ENCODE results near the gene UBL3. TPM values are rescaled to one million over a fixed set of nuclear protein-coding genes. Genes with fewer than 3 reads are reported as not detected.

Gene UBL3
- total and polyA plus RNA-seq, 4 donors, result 14.8 to 29.4 (median 22.4) TPM

- WGBS, 2 donors, result 81 to 84% methylated on average over 3 of the region's 3 CpGs
- Histone ChIP-seq H3K27me3 (ENCODE audit: control insufficient read depth in 1 of 2, insufficient read depth in 2 of 2, low read length in 1 of 2) (no peaks in the 10 kb centered on the region), H3K9me3 (ENCODE audit: control insufficient read depth, low read length) (no peaks in the 10 kb centered on the region), H3K27ac (ENCODE audit: low read depth in 1 of 2, low read length in 2 of 2) (no peak overlapping the region), H3K4me3 (ENCODE audit: low read length in 2 of 2) (no peak overlapping the region), H3K4me1 (ENCODE audit: control insufficient read depth in 1 of 2, insufficient read depth in 2 of 2, low read length in 2 of 2) (peaks cover 0 to 4% of the 10 kb centered on the region in 2 donors), H3K36me3 (ENCODE audit: control insufficient read depth in 1 of 2, insufficient read depth in 2 of 2, low read length in 1 of 2) (no peaks in the 10 kb centered on the region)
- DNase-seq (no peak), ATAC-seq (ENCODE audit: low FRiP score) (no peak)
- intact Hi-C loops (cut with DNase I), result loop anchor here in 1 of 2 donors (10.0 kb wide), 1 partner anchor 336 kb away; no protein-coding TSS in a partner anchor
Observed at GRCh38 chr13:29840585-29840984, 9.8 kb downstream of the UBL3 start.

- intact Hi-C loops (cut with DNase I), result no loop called here
- Histone ChIP-seq H3K9me3 (ENCODE audit: control insufficient read depth, low read length) (no peaks in the 10 kb centered on the region), H3K36me3 (ENCODE audit: control insufficient read depth in 1 of 2, insufficient read depth in 2 of 2, low read length in 1 of 2) (no peaks in the 10 kb centered on the region), H3K27ac (ENCODE audit: low read depth in 1 of 2, low read length in 2 of 2) (no peak overlapping the region), H3K27me3 (ENCODE audit: control insufficient read depth in 1 of 2, insufficient read depth in 2 of 2, low read length in 1 of 2) (no peaks in the 10 kb centered on the region), H3K4me1 (ENCODE audit: control insufficient read depth in 1 of 2, insufficient read depth in 2 of 2, low read length in 2 of 2) (peaks cover 0 to 2% of the 10 kb centered on the region in 2 donors), H3K4me3 (ENCODE audit: low read length in 2 of 2) (no peak overlapping the region)
- 98 to 100% methylated on average over 8 to 9 of the region's 9 CpGs for WGBS, 2 donors
- DNase-seq, result no peak
- no peak for ATAC-seq (ENCODE audit: low FRiP score)
Observed at GRCh38 chr13:29835280-29836061, 14.9 kb downstream of the UBL3 start.

DNA sequence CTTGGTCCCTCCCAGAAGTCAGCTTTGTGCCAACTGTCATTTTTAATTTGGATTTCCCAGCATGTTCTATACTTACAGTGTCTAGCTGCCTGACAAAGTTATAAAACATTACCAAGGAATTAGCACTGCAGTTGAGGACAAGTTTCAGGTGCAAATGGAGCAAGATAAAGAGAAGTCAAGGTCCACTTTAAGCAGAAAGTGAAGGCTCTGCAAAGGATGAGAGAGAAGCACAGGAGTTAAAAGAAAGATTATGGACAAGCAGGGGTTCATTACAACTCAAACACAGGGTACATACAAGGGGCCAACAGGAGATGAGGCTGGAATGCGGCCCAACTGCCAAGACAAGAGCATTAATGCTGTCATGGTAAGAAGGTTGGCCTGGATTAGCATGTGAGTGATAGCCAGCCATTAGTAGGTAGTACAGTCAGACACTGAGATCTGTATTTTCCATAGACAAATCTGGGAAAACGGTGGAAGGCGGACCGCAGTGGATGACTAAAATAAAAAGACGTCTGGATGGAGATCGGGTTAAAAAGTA is 17.6 kb downstream of the UBL3 start:
- Histone ChIP-seq H3K4me3 (ENCODE audit: low read length in 2 of 2) (no peak overlapping the region), H3K9me3 (ENCODE audit: control insufficient read depth, low read length) (no peaks in the 10 kb centered on the region), H3K27me3 (ENCODE audit: control insufficient read depth in 1 of 2, insufficient read depth in 2 of 2, low read length in 1 of 2) (no peaks in the 10 kb centered on the region), H3K27ac (ENCODE audit: low read depth in 1 of 2, low read length in 2 of 2) (no peak overlapping the region), H3K4me1 (ENCODE audit: control insufficient read depth in 1 of 2, insufficient read depth in 2 of 2, low read length in 2 of 2) (peaks cover 2 to 3% of the 10 kb centered on the region in 2 donors), H3K36me3 (ENCODE audit: control insufficient read depth in 1 of 2, insufficient read depth in 2 of 2, low read length in 1 of 2) (no peaks in the 10 kb centered on the region)
- WGBS, 2 donors, result 92 to 95% methylated on average over 6 of the region's 6 CpGs
- ATAC-seq (ENCODE audit: low FRiP score) (no peak), DNase-seq (no peak)
- intact Hi-C loops (cut with DNase I), result no loop called here

DNA sequence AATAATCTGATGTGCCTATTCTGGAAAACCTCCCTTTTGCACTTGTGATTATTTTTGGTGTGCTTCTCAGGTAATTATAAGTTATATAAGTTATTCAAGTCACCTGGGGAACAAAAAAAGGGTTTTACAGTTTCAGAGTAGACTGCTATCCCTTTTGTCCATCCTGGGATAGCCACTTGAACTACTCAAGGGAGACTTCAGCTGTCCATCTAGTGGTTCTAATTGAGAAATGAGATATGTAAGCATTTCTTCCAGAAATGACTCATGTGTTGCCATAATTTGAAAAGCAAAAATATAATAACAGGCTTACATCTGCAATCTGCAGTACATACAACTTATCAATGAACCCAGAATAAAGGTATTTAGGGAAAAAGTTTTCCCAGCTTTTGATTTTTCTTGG is 20.4 kb downstream of the UBL3 start:
- no peaks in the 10 kb centered on the region for H3K9me3 ChIP-seq (ENCODE audit: control insufficient read depth, low read length)
- peaks cover 0 to 3% of the 10 kb centered on the region in 2 donors for H3K4me1 ChIP-seq (ENCODE audit: control insufficient read depth in 1 of 2, insufficient read depth in 2 of 2, low read length in 2 of 2)
- H3K27ac ChIP-seq (ENCODE audit: low read depth in 1 of 2, low read length in 2 of 2), result no peak overlapping the region
- no peak overlapping the region for H3K4me3 ChIP-seq (ENCODE audit: low read length in 2 of 2)
- no peaks in the 10 kb centered on the region for H3K36me3 ChIP-seq (ENCODE audit: control insufficient read depth in 1 of 2, insufficient read depth in 2 of 2, low read length in 1 of 2)
- DNase-seq (no peak), ATAC-seq (ENCODE audit: low FRiP score) (no peak)
- intact Hi-C loops (cut with DNase I), result no loop called here
- no peaks in the 10 kb centered on the region for H3K27me3 ChIP-seq (ENCODE audit: control insufficient read depth in 1 of 2, insufficient read depth in 2 of 2, low read length in 1 of 2)

GRCh38 chr13:29819143-29819542 is 31.3 kb downstream of the UBL3 start:
- Histone ChIP-seq H3K4me3 (ENCODE audit: low read length in 2 of 2) (no peak overlapping the region), H3K27ac (ENCODE audit: low read depth in 1 of 2, low read length in 2 of 2) (no peak overlapping the region), H3K27me3 (ENCODE audit: control insufficient read depth in 1 of 2, insufficient read depth in 2 of 2, low read length in 1 of 2) (no peaks in the 10 kb centered on the region), H3K9me3 (ENCODE audit: control insufficient read depth, low read length) (no peaks in the 10 kb centered on the region), H3K36me3 (ENCODE audit: control insufficient read depth in 1 of 2, insufficient read depth in 2 of 2, low read length in 1 of 2) (no peaks in the 10 kb centered on the region), H3K4me1 (ENCODE audit: control insufficient read depth in 1 of 2, insufficient read depth in 2 of 2, low read length in 2 of 2) (peaks cover 2% of the 10 kb centered on the region in 2 donors)
- WGBS, 2 donors, result 85 to 89% methylated on average over 2 of the region's 2 CpGs
- ATAC-seq (ENCODE audit: low FRiP score) (no peak), DNase-seq (no peak)
- intact Hi-C loops (cut with DNase I), result no loop called here

GRCh38 chr13:29817604-29818378 is 32.6 kb downstream of the UBL3 start:
- DNase-seq (no peak), ATAC-seq (ENCODE audit: low FRiP score) (no peak)
- Histone ChIP-seq H3K4me1 (ENCODE audit: control insufficient read depth in 1 of 2, insufficient read depth in 2 of 2, low read length in 2 of 2) (peaks cover 2% of the 10 kb centered on the region in 2 donors), H3K36me3 (ENCODE audit: control insufficient read depth in 1 of 2, insufficient read depth in 2 of 2, low read length in 1 of 2) (no peaks in the 10 kb centered on the region), H3K27ac (ENCODE audit: low read depth in 1 of 2, low read length in 2 of 2) (no peak overlapping the region), H3K9me3 (ENCODE audit: control insufficient read depth, low read length) (no peaks in the 10 kb centered on the region), H3K27me3 (ENCODE audit: control insufficient read depth in 1 of 2, insufficient read depth in 2 of 2, low read length in 1 of 2) (no peaks in the 10 kb centered on the region), H3K4me3 (ENCODE audit: low read length in 2 of 2) (no peak overlapping the region)
- 58 to 61% methylated on average over 3 of the region's 3 CpGs for whole genome bisulfite sequencing, 2 donors
- intact Hi-C loops (cut with DNase I), result no loop called here

DNA sequence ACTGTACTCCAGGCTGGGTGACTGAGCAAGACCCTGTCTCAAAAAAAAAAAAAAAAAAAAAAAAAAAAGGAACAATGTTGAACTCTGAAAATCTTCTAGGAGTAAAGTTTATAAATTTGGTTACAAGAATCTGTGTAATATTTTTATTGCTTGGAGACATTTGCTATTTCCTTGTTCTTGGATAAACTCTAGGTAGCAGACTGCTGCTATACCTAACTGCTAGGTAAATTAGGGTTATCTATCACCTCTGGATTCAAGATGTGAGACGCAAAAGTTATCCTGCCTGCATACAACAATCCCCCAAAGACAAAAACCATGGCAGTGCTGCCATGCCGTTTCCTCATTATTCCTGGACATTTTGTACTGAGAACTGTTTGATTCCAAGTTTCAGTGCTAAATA is 33.7 kb downstream of the UBL3 start:
- peaks cover 2% of the 10 kb centered on the region in 2 donors for H3K4me1 ChIP-seq (ENCODE audit: control insufficient read depth in 1 of 2, insufficient read depth in 2 of 2, low read length in 2 of 2)
- no peaks in the 10 kb centered on the region for H3K36me3 ChIP-seq (ENCODE audit: control insufficient read depth in 1 of 2, insufficient read depth in 2 of 2, low read length in 1 of 2)
- ATAC-seq (ENCODE audit: low FRiP score), result no peak
- H3K9me3 ChIP-seq (ENCODE audit: control insufficient read depth, low read length), result no peaks in the 10 kb centered on the region
- H3K4me3 ChIP-seq (ENCODE audit: low read length in 2 of 2), result no peak overlapping the region
- H3K27me3 ChIP-seq (ENCODE audit: control insufficient read depth in 1 of 2, insufficient read depth in 2 of 2, low read length in 1 of 2), result no peaks in the 10 kb centered on the region
- no peak for DNase-seq
- intact Hi-C loops (cut with DNase I), result no loop called here
- WGBS, 2 donors, result 89 to 94% methylated on average over 2 of the region's 2 CpGs
- no peak overlapping the region for H3K27ac ChIP-seq (ENCODE audit: low read depth in 1 of 2, low read length in 2 of 2)

DNA sequence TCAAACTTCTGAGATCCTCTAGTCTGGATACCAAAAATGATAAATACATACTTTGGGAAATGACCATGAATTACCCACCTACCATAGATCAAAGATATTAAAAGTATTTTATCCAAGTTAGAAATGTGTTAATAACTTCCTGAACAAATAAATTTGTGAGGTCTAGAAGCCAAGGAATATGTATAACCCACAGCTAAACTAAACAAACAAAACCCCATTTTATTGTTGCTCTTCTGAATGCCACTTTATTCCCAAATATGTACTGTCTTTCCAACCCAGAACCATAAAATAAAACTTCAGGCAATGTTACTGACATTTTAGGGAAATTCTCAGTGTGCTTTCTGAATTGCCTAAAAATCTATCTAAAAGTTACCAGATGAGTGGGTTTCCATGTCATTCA is 35.1 kb downstream of the UBL3 start:
- ATAC-seq (ENCODE audit: low FRiP score) (no peak), DNase-seq (no peak)
- intact Hi-C loops (cut with DNase I), result no loop called here
- Histone ChIP-seq H3K27me3 (ENCODE audit: control insufficient read depth in 1 of 2, insufficient read depth in 2 of 2, low read length in 1 of 2) (no peaks in the 10 kb centered on the region), H3K4me1 (ENCODE audit: control insufficient read depth in 1 of 2, insufficient read depth in 2 of 2, low read length in 2 of 2) (peaks cover 2 to 3% of the 10 kb centered on the region in 2 donors), H3K36me3 (ENCODE audit: control insufficient read depth in 1 of 2, insufficient read depth in 2 of 2, low read length in 1 of 2) (no peaks in the 10 kb centered on the region), H3K4me3 (ENCODE audit: low read length in 2 of 2) (no peak overlapping the region), H3K9me3 (ENCODE audit: control insufficient read depth, low read length) (no peaks in the 10 kb centered on the region), H3K27ac (ENCODE audit: low read depth in 1 of 2, low read length in 2 of 2) (no peak overlapping the region)

Measured in aorta (tissue), 5 donors.